ENCODE data around the gene MGAT3. TPM values are rescaled to one million over a fixed set of nuclear protein-coding genes. Genes with fewer than 3 reads are reported as not detected.
A peak's percentile ranks its signal among the peaks of the same experiment; 100 is the strongest.

Gene MGAT3
- total and polyA plus RNA-seq, 2 of the 13 experiments (the other 11 are each of a cell fraction or from before 2014, with no cell fraction given) = 0.11 to 0.15 TPM

- TF ChIP-seq HIC2 (CRISPR knock-in tag; IDR thresholded peaks at IDR 0.05; ENCODE audit: low read depth) = 0 out of 2 replicates have a peak, but pooled peaks have one; percentile 34
- no peak for TF ChIP-seq ZNF282 (IDR thresholded peaks at IDR 0.05; ENCODE audit: partially characterized antibody)
- peak; percentile 21 for TF ChIP-seq POLR2G (IDR thresholded peaks at IDR 0.05; ENCODE audit: low read depth, low read length)
- TF ChIP-seq AKAP8 (CRISPR knock-in tag; IDR thresholded peaks at IDR 0.05) = peak; percentile 68; the same call in 1 of the 2 replicates
- peak; percentile 34 for TF ChIP-seq SKI (IDR thresholded peaks at IDR 0.05; ENCODE audit: partially characterized antibody)
- no peak for TF ChIP-seq SOX5 (CRISPR knock-in tag; IDR thresholded peaks at IDR 0.05; ENCODE audit: borderline replicate concordance)
- no peak for TF ChIP-seq SSRP1 (CRISPR knock-in tag; IDR thresholded peaks at IDR 0.05)
- 0 out of 3 replicates have a peak, but pooled peaks have one; percentile 11 for TF ChIP-seq MXI1 (IDR thresholded peaks at IDR 0.05; ENCODE audit: borderline replicate concordance, low read depth, low read length)
- TF ChIP-seq FLYWCH1 (CRISPR knock-in tag; IDR thresholded peaks at IDR 0.05) = no peak
- no peak for TF ChIP-seq MAFK (conservative IDR thresholded peaks at IDR 0.05 in 1 of 2, IDR thresholded peaks at IDR 0.05 in 1 of 2; ENCODE audit: low read length in 2 of 2)
- TF ChIP-seq ZNF562 (CRISPR knock-in tag; IDR thresholded peaks at IDR 0.05; ENCODE audit: borderline replicate concordance) = no peak
- no peak for TF ChIP-seq LRRFIP1 (CRISPR knock-in tag; conservative IDR thresholded peaks at IDR 0.05)
- TF ChIP-seq ZNF572 (CRISPR knock-in tag; IDR thresholded peaks at IDR 0.05) = 0 out of 2 replicates have a peak, but pooled peaks have one; percentile 59
- TF ChIP-seq MED1 (CRISPR knock-in tag; IDR thresholded peaks at IDR 0.05) = peak; percentile 26; the same call in 1 of the 2 replicates
- TF ChIP-seq ZNF607 (CRISPR knock-in tag; IDR thresholded peaks at IDR 0.05; ENCODE audit: borderline replicate concordance) = no peak
- TF ChIP-seq RXRA (CRISPR knock-in tag; IDR thresholded peaks at IDR 0.05) = peak; percentile 51; the same call in 1 of the 2 replicates
- peak; percentile 82; the same call in 1 of the 2 replicates for TF ChIP-seq TEF (CRISPR knock-in tag; IDR thresholded peaks at IDR 0.05)
- TF ChIP-seq ZNF317 (CRISPR knock-in tag; IDR thresholded peaks at IDR 0.05) = peak; percentile 39; the same call in 1 of the 2 replicates
- TF ChIP-seq MTERF4 (CRISPR knock-in tag; IDR thresholded peaks at IDR 0.05) = peak; percentile 30; the same call in 1 of the 2 replicates
- TF ChIP-seq NR2F6 (IDR thresholded peaks at IDR 0.05) = peak; percentile 38
- no peak; the same call in 1 of the 2 replicates for TF ChIP-seq NR2F6 (CRISPR knock-in tag; IDR thresholded peaks at IDR 0.05)
- no peak for TF ChIP-seq TCF7L2 (IDR thresholded peaks at IDR 0.05; ENCODE audit: low read depth, low read length)
- TF ChIP-seq THRA (CRISPR knock-in tag; IDR thresholded peaks at IDR 0.05; ENCODE audit: borderline replicate concordance) = peak; percentile 20; the same call in 1 of the 2 replicates
Measured at GRCh38 chr22:39527481-39527961, 70.7 kb downstream of the MGAT3 start (continued).
